Esophagus squamous epithelium (tissue), 5 donors: ENCODE results near the gene MRGPRD. TPM values are rescaled to one million over a fixed set of nuclear protein-coding genes. Genes with fewer than 3 reads are reported as not detected.
A peak's percentile ranks its signal among the peaks of the same experiment; 100 is the strongest.

Source experiments
- DNase-seq: peaks from one replicate; lab custom pipeline; 2025; lab: John Stamatoyannopoulos, UW
- H3K27ac ChIP-seq, 4 donors: fragments of 200-600 bp; sonication (generic); one replicate each; pipeline ENCODE4 v1.5.1; 2016 to 2019; ENCODE audit warnings: mild to moderate bottlenecking in 1 of 4
- H3K27me3 ChIP-seq, 4 donors: fragments of 200-600 bp; sonication (generic); 1 replicate in 3 of 4; 2 replicates in 1 of 4; pipeline versions ENCODE4 v1.5.1 to v1.6.0; 2017 to 2021; ENCODE audit warnings: antibody characterized with exemption in 1 of 4
- H3K36me3 ChIP-seq, 3 donors: fragments of 200-600 bp; sonication (generic); one replicate each; pipeline ENCODE4 v1.5.1; 2016 to 2019
- H3K4me1 ChIP-seq, 3 donors: fragments of 200-600 bp; sonication (generic); one replicate each; pipeline ENCODE4 v1.5.1; 2017 to 2019
- H3K4me3 ChIP-seq, 4 donors: fragments of 200-600 bp; sonication (generic); 1 replicate in 3 of 4; 2 replicates in 1 of 4; pipeline ENCODE4 v1.5.1; 2016 to 2019; ENCODE audit warnings: mild to moderate bottlenecking in 2 of 4, moderate library complexity in 1 of 4
- H3K9me3 ChIP-seq, 3 donors: fragments of 200-600 bp; sonication (generic); one replicate each; pipeline ENCODE4 v1.5.1; 2016 to 2019
- POLR2A ChIP-seq, 4 donors: fragments of 450-650 bp; IDR thresholded peaks; one replicate each; pipeline ENCODE4 v1.6.1; 2017; ENCODE audit warnings: antibody characterized with exemption in 4 of 4, mild to moderate bottlenecking in 4 of 4, moderate library complexity in 3 of 4
- WGBS, 2 donors: methylation state at CpG; one replicate each; pipeline ENCODE4 v1.1.5; 2018; 5-methylcytosine and 5-hydroxymethylcytosine counted together
- intact Hi-C: fragments of 100-400 bp; cut with DNase I; formaldehyde crosslinking; loops from one replicate; pipeline ENCODE4 v1.15.0; 2022
- total RNA-seq, 4 donors: library from RNA; depleted of rRNA; stranded (reverse); fragments of >200 nt; gene quantifications; one replicate each; pipeline ENCODE4 v1.1.0, GENCODE V29; 2016
- TF ChIP-seq, protein P1 (sequence below), 6 experiments: fragments of 450-650 bp in 4 of 6; fragments of 200-600 bp in 2 of 6; sonication (generic) in 2 of 6; IDR thresholded peaks; one replicate each; pipeline ENCODE4 v1.5.1; 2016 to 2019; ENCODE audit warnings: antibody characterized with exemption in 6 of 6, mild to moderate bottlenecking in 4 of 6, moderate library complexity in 4 of 6
- donor health status: DM: yes; HTN: yes; CAD: no.

MRGPRD gene
- total RNA-seq, 4 donors from 2014 or later = not detected

DNA sequence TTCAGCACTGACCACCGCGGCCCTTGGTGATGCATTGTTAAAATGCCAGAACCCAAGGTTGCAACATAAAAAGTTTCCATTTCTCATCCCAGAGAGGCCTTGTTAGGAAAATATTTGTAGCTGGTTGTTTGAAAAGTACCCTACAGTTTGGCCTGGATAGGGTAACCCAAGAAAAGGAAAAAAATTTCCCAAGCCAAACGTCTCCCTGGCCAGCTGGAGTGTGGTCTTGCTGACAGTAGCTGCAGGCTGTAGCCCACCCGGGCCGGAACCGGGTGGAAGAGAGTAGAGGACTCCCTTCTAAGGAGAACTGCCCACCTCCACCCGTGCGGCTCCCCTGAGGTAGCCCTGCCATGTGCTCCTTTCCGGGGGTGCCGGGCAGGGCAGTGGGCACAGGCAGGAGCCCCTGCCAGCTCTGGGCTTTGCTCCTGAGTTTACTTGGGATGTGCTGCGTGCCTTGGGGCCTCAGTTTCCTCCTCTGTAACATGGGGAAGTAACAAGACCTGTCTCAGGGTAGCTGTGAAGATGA, 38.6 kb downstream of the MRGPRD start:
- H3K4me1 ChIP-seq = peaks cover 7 to 14% (median 11%) of the 10 kb centered on the region in 3 donors
- no peak overlapping the region for H3K4me3 ChIP-seq
- peak overlapping the region; percentile 58 to 85 (median 78) for H3K27ac ChIP-seq
- H3K36me3 ChIP-seq = peaks cover 6 to 38% (median 16%) of the 10 kb centered on the region in 3 donors
- intact Hi-C loops = no loop called here
- H3K27me3 ChIP-seq = no peaks in the 10 kb centered on the region
- WGBS, 2 donors = 64 to 66% methylated on average over 3 to 6 of the region's 11 CpGs
- H3K9me3 ChIP-seq = no peaks in the 10 kb centered on the region
- no peak for DNase-seq
- TF ChIP-seq POLR2A (IDR thresholded peaks at IDR 0.05) = no peak

- H3K27me3 ChIP-seq = no peaks in the 10 kb centered on the region
- H3K4me3 ChIP-seq = no peak overlapping the region
- H3K9me3 ChIP-seq = no peaks in the 10 kb centered on the region
- no peak for DNase-seq
- H3K4me1 ChIP-seq = peaks cover 3 to 8% (median 4%) of the 10 kb centered on the region in 3 donors
- peaks cover 13 to 44% (median 22%) of the 10 kb centered on the region in 3 donors for H3K36me3 ChIP-seq
- no peak for TF ChIP-seq POLR2A (IDR thresholded peaks at IDR 0.05)
- TF ChIP-seq, protein P1, sequence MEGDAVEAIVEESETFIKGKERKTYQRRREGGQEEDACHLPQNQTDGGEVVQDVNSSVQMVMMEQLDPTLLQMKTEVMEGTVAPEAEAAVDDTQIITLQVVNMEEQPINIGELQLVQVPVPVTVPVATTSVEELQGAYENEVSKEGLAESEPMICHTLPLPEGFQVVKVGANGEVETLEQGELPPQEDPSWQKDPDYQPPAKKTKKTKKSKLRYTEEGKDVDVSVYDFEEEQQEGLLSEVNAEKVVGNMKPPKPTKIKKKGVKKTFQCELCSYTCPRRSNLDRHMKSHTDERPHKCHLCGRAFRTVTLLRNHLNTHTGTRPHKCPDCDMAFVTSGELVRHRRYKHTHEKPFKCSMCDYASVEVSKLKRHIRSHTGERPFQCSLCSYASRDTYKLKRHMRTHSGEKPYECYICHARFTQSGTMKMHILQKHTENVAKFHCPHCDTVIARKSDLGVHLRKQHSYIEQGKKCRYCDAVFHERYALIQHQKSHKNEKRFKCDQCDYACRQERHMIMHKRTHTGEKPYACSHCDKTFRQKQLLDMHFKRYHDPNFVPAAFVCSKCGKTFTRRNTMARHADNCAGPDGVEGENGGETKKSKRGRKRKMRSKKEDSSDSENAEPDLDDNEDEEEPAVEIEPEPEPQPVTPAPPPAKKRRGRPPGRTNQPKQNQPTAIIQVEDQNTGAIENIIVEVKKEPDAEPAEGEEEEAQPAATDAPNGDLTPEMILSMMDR (IDR thresholded peaks at IDR 0.05) = no peak
- peak overlapping the region; percentile 58 to 85 (median 78) for H3K27ac ChIP-seq
- intact Hi-C loops = no loop called here
- WGBS, 2 donors = 83 to 86% methylated on average over 1 to 8 of the region's 18 CpGs
Observed at GRCh38 chr11:68941324-68942094, 39.3 kb downstream of the MRGPRD start.

DNA sequence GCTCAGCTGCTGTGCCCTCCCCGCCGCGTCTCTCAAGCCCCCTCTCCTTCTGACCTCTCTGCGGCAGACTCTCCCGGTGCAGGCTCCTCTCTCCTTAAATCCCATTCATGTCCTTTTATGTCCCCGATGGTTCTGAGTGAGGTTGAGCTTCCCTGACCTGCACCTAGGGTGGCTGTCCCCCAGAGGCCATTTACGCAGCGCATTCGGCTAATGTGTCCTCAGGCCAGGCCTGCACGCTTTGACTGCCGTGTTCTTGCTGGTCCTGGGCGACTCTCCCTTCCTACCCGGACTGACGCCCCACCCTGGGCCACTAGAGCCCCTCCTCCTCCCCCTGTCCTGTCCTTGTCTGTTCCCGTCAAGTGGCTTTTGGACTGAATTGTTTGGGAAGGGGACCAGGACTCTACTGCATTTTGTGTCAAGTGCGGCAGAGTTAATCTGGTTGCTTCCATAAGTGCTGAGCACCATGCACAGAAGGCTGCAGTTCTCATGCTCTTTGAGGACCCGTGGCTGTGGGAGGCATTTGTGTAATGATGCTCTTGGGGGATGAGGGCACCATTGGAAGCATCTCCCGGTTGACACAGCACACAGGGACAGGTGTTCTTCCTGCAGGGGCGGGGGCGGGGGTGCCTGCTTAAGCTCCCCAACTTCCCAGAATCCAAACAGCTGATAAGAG, 40.0 kb downstream of the MRGPRD start:
- Histone ChIP-seq H3K9me3 (no peaks in the 10 kb centered on the region), H3K4me1 (peaks cover 0 to under 1% (median 0%) of the 10 kb centered on the region in 3 donors), H3K27me3 (no peaks in the 10 kb centered on the region), H3K36me3 (peaks cover 20 to 52% (median 29%) of the 10 kb centered on the region in 3 donors), H3K27ac (peak overlapping the region; percentile 58 to 85 (median 78)), H3K4me3 (no peak overlapping the region)
- WGBS, 2 donors = 86 to 98% methylated on average over 10 to 17 of the region's 20 CpGs
- DNase-seq = no peak
- intact Hi-C loops = no loop called here
- TF ChIP-seq, protein P1 (IDR thresholded peaks at IDR 0.05) = no peak
- TF ChIP-seq POLR2A (IDR thresholded peaks at IDR 0.05) = no peak

DNA sequence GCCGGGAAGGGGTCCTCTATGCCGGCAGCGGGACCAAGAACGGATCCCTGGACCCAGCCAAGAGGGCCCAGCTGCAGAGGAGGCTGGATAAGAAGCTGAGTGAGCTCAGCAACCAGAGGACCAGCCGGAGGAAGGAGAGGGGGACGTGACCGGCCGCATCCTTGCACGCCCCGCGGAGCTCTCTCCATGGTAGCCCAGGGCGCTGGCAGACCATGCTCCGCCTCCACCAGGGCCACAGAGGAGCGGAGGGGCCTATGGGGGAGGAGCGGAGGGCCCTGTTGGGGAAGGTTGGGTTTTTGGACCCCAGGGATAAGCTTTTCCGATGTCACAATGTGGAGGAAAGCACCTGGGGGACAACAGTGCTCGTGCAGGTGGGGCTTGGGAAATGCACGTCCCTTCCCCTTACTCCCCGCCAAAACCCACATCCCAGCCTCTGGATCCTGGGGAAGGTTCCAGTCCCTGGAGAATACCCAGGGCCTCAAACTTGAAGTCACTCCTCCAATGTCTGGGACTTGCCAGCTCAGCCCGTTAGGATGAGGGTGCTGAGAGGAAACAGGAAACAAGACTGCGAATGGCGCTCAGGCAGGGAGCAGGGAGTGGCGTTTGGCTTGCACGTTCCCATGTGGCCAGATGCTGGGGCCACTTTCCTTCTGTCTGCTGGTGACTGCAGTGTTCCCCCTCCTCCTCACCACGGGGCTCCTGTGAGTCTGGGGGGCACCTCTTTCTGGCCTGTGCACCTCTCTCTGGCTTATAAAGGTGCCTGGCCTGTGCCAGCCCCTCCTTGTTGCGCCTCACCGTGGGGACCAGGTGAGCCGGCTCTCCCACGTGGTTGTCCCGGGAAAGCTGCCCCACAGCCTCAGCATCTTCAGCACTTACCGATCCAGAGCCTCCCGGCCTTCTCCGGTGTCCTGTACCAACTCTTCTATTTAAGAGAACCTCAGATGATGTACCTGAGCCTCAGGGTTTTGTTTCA, 40.9 kb downstream of the MRGPRD start:
- H3K36me3 ChIP-seq = peaks cover 25 to 61% (median 30%) of the 10 kb centered on the region in 3 donors
- DNase-seq = no peak
- 88 to 98% methylated on average over 6 to 14 of the region's 33 CpGs for WGBS, 2 donors
- TF ChIP-seq POLR2A (IDR thresholded peaks at IDR 0.05) = no peak
- TF ChIP-seq, protein P1 (IDR thresholded peaks at IDR 0.05) = no peak
- H3K27me3 ChIP-seq = no peaks in the 10 kb centered on the region
- no peak overlapping the region for H3K4me3 ChIP-seq
- no peaks in the 10 kb centered on the region for H3K9me3 ChIP-seq
- no peaks in the 10 kb centered on the region for H3K4me1 ChIP-seq
- intact Hi-C loops = no loop called here
- H3K27ac ChIP-seq = peak overlapping the region in 3 of 4 donors; percentile 0 to 16 (median 10)
